AG09309 (cell line): ENCODE data around the gene PPARGC1A.

Experiments
- DNase-seq: peaks from one replicate; pipeline ENCODE4 v3.0.0-alpha.2; 2010; ENCODE audit warnings: low read depth
- H3K4me3 ChIP-seq: 2 replicates; pipeline ENCODE4 v1.5.1; 2011; ENCODE audit warnings: mild to moderate bottlenecking, low read depth, low read length, moderate library complexity; ENCODE audit not compliant: control insufficient read depth
- TF ChIP-seq, protein P1 (sequence below): IDR thresholded peaks from 2 replicates; pipeline ENCODE4 v1.5.1; 2011; ENCODE audit warnings: mild to moderate bottlenecking, low read depth, low read length, inconsistent platforms; ENCODE audit not compliant: insufficient read depth, control insufficient read depth; ENCODE audit errors: missing control alignments

PPARGC1A gene

DNA sequence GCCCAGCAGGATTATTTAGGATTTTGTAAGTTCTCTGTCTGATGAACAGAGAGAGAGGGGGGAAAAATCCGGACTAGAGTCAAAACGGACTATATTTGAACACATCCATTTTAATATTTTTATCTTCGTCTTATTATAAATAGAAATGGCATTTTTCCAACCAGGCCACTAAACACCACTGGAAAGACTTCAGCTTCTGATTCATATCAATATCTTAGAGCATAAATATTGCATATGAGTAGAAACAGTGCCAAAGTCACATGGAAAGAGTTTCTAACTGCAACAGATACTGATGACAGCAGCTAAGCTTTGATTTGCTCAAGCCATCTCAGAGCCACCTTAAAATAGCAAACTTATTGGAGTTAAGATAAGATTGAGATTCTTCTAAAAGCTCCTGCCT is 456 bp downstream of the PPARGC1A start:
- TF ChIP-seq, protein P1, sequence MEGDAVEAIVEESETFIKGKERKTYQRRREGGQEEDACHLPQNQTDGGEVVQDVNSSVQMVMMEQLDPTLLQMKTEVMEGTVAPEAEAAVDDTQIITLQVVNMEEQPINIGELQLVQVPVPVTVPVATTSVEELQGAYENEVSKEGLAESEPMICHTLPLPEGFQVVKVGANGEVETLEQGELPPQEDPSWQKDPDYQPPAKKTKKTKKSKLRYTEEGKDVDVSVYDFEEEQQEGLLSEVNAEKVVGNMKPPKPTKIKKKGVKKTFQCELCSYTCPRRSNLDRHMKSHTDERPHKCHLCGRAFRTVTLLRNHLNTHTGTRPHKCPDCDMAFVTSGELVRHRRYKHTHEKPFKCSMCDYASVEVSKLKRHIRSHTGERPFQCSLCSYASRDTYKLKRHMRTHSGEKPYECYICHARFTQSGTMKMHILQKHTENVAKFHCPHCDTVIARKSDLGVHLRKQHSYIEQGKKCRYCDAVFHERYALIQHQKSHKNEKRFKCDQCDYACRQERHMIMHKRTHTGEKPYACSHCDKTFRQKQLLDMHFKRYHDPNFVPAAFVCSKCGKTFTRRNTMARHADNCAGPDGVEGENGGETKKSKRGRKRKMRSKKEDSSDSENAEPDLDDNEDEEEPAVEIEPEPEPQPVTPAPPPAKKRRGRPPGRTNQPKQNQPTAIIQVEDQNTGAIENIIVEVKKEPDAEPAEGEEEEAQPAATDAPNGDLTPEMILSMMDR, result no peak
- no peak overlapping the region; the same call in 1 of the 2 replicates for H3K4me3 ChIP-seq
- no peak for DNase-seq

DNA sequence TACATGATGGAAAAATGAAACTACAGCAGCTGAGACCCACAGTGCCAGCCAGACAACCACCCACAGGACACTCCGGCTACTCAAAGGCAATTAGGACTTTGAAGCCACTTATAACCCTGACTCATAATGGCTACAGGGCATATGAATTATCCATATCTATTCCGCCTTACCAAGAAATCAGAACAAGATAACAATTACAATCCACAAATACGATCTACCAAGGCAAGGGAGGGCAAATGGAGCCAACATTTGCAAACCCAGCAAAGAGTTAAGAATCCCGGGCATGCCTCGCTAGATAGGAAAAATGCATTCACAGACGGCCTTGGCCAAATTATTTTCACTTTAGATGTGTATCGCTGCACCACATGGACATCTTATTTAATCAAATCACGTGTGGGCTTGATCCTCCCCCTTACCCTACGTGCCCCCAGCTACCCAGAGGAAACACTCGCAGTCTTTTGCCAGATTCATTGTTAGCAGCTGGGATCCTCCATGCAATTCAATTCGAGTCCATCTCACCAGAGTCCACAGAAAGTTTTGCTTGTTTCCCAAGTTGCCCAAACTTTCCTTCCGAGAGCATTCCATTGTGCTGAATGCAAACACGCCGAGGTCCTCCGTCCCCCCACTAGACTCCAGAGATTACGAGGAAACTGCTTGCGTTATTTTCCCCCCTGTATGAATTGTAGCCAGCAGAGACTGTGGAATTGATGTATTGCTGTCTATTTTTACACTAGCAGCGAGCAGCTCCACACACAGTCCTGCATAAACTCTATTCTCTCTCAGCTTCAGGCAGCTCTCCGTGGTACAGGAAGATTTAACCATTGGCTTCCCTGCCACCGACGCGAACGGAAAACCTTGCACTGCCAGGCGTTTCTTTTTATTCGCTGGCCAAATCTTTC is 1.2 kb downstream of the PPARGC1A start:
- peak overlapping the region; percentile 48 for H3K4me3 ChIP-seq
- no peak for DNase-seq

DNA sequence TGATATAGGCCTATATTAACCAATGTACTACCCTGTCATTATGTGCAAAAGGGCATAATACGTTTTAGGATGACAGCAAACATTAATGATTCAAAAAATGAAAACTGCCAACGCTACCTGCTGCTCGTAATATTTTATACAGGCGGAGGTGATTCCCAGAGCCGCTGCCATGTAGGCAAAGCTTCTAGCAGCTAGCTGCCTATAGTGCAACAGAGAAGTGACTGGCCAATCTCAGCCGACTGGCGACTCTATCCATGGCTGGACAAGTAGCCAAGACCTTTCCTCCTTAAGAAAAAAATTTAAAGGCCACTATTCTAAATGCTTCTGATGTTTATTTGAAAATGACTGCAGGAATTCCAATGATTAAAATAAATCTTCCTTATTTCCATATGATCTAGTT is 1.9 kb downstream of the PPARGC1A start:
- DNase-seq, result no peak
- TF ChIP-seq, protein P1, result no peak
- no peak overlapping the region for H3K4me3 ChIP-seq

More for the DNA sequence above, 1.2 kb downstream of the PPARGC1A start:
- TF ChIP-seq, protein P1, result no peak

DNA sequence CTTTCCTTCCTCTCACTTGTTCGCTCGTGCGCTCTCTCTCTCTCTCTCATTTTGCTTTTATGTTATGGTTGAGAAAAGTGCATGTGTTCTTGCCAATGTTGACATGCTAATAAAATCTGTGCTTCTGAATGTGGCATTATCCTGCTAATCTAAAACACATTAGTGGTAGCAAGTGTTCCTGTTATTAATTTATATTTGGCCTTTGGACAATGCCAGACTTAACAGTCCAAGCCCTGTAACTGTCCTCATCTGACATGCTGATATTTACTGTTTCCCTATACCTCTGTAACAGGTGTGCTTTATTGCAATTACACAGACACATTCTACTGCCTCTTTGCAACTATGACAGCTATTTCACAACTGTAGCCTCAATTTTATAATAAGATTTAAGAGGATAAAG is 2.7 kb downstream of the PPARGC1A start:
- no peak for DNase-seq
- H3K4me3 ChIP-seq, result no peak overlapping the region
- TF ChIP-seq, protein P1, result no peak

DNA sequence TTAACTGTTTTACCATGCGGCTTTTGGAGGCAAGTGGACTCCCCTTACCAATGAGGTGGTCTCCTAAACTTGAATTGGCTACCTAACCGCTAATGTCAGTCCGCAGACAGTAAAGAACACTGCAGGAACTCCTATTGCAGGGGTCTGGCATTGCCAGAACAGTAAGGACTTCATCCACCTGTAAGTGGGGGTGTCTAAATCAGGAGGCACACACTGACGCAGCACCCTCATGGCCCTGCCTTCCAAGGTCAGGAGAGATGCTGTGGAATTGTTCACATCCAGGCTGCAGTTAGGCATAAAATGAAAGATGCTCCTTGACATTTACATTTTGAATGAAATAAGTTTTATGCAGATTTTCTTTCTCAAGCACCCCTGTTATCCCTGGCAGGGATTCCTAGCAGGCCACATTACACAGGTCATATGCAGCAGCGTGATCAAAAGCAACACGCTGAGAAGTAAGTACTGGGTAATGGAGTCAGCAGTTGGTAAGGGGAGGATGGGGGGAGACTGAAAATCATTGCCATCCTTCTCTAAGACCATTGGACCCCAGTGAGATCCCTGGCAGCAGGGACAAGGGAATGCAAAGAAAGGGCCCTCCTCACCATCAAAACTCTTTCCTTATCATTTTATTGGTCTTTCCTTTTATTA is 3.8 kb downstream of the PPARGC1A start:
- DNase-seq, result no peak
- no peak overlapping the region for H3K4me3 ChIP-seq
- TF ChIP-seq, protein P1, result no peak

DNA sequence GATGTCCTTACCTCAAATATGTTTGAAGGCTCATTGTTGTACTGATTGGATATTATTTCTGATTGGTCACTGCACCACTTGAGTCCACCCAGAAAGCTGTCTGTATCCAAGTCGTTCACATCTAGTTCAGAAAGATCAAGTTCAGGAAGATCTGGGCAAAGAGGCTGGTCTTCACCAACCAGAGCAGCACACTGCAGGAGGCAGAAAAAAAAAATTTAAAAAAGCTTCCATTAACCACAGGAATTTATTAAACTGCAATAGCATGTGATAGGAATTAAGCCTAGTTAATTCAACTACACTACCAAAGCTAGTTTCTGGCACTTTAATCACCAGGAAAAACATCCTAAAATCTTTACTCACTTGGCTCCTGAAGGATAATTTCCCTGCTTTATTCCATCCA is 5.1 kb downstream of the PPARGC1A start:
- no peak overlapping the region for H3K4me3 ChIP-seq
- TF ChIP-seq, protein P1, result no peak
- DNase-seq, result no peak
